Neural cell (in vitro differentiated cells): Measurements from ENCODE around the gene SP2. TPM values are rescaled to one million over a fixed set of nuclear protein-coding genes. Genes with fewer than 3 reads are reported as not detected.

ENCODE experiments used
- H2AFZ ChIP-seq: fragments of 200-600, 300-800 bp; sonication (generic), shearing (Covaris generic); 2 replicates; pipeline ENCODE4 v1.6.0; 2014; ENCODE audit warnings: low read depth, mild to moderate bottlenecking, antibody characterized with exemption, low read length, moderate library complexity
- H3F3A ChIP-seq: fragments of 200-600 bp; shearing (Covaris generic); 2 replicates; pipeline ENCODE4 v1.6.1; 2016; ENCODE audit warnings: mild to moderate bottlenecking, moderate library complexity, mixed read lengths, antibody characterized with exemption, low read length; ENCODE audit not compliant: insufficient read depth, poor library complexity, severe bottlenecking
- H3K27ac ChIP-seq: fragments of 200-600, 300-800 bp; sonication (generic), shearing (Covaris generic); 2 replicates; pipeline ENCODE4 v1.5.1; 2014; ENCODE audit warnings: mild to moderate bottlenecking, low read length, moderate library complexity
- H3K27me3 ChIP-seq: fragments of 300-800, 200-600 bp; sonication (generic), shearing (Covaris generic); 2 replicates; pipeline ENCODE4 v1.6.0; 2014; ENCODE audit warnings: mild to moderate bottlenecking, low read depth, low read length, moderate library complexity; ENCODE audit not compliant: insufficient read depth
- H3K36me3 ChIP-seq: fragments of 300-800, 200-600 bp; sonication (generic), shearing (Covaris generic); 2 replicates; pipeline ENCODE4 v1.5.1; 2014; ENCODE audit warnings: mild to moderate bottlenecking, antibody characterized with exemption, low read length, moderate library complexity; ENCODE audit not compliant: insufficient read depth
- H3K4me2 ChIP-seq: fragments of 300-800, 200-600 bp; sonication (generic), shearing (Covaris generic); 2 replicates; pipeline ENCODE4 v1.6.0; 2014; ENCODE audit warnings: mild to moderate bottlenecking, low read length
- H3K4me3 ChIP-seq: fragments of 300-800, 200-600 bp; sonication (generic), shearing (Covaris generic); 2 replicates; pipeline ENCODE4 v1.5.1; 2014; ENCODE audit warnings: mild to moderate bottlenecking, low read length, moderate library complexity
- H3K79me2 ChIP-seq: fragments of 200-600 bp; shearing (Covaris generic); replicated peaks from 2 replicates; pipeline ENCODE4 v1.6.0; 2014; ENCODE audit warnings: mild to moderate bottlenecking, low read length, moderate library complexity; ENCODE audit not compliant: insufficient read depth
- H3K9ac ChIP-seq: fragments of 300-800, 200-600 bp; sonication (generic), shearing (Covaris generic); 2 replicates; pipeline ENCODE4 v1.6.1; 2016; ENCODE audit warnings: mild to moderate bottlenecking, low read length, mixed read lengths
- H3K9me2 ChIP-seq: fragments of 200-600 bp; shearing (Covaris generic); 2 replicates; pipeline ENCODE4 v1.6.1; 2016; ENCODE audit warnings: mild to moderate bottlenecking, low read length, mixed read lengths; ENCODE audit not compliant: insufficient read depth
- H3K9me3 ChIP-seq: fragments of 200-600, 300-800 bp; sonication (generic), shearing (Covaris generic); 2 replicates; pipeline ENCODE4 v1.6.1; 2016; ENCODE audit warnings: mild to moderate bottlenecking, mixed run types, low read length, moderate library complexity, mixed read lengths
- H4K20me1 ChIP-seq: fragments of 200-600 bp; shearing (Covaris generic); 2 replicates; pipeline ENCODE4 v1.6.1; 2016; ENCODE audit warnings: mild to moderate bottlenecking, mixed run types; ENCODE audit not compliant: insufficient read depth
- EP300 ChIP-seq: fragments of 450-650 bp; conservative IDR thresholded peaks from 2 replicates; pipeline ENCODE4 v1.6.1; 2014; ENCODE audit warnings: antibody characterized with exemption, mild to moderate bottlenecking, moderate library complexity; ENCODE audit not compliant: poor library complexity, severe bottlenecking
- EZH2 ChIP-seq: fragments of 200-600, 300-800 bp; shearing (Covaris generic), sonication (generic); IDR thresholded peaks from 2 replicates; pipeline ENCODE4 v1.6.1; 2014; ENCODE audit warnings: antibody characterized with exemption, low read length, borderline replicate concordance, mild to moderate bottlenecking; ENCODE audit not compliant: insufficient read depth, poor library complexity, severe bottlenecking
- MXI1 ChIP-seq: fragments of 450-650 bp; conservative IDR thresholded peaks from 2 replicates; pipeline ENCODE4 v1.6.1; 2014; ENCODE audit warnings: antibody characterized with exemption, mild to moderate bottlenecking; ENCODE audit not compliant: poor library complexity, severe bottlenecking
- POLR2AphosphoS5 ChIP-seq: IDR thresholded peaks from 2 replicates; pipeline ENCODE4 v1.6.1; 2012
- RAD21 ChIP-seq: fragments of 450-650 bp; conservative IDR thresholded peaks from 2 replicates; pipeline ENCODE4 v1.6.1; 2014; ENCODE audit warnings: antibody characterized with exemption, mild to moderate bottlenecking, moderate library complexity
- SMC3 ChIP-seq: fragments of 450-650 bp; conservative IDR thresholded peaks from 2 replicates; pipeline ENCODE4 v1.6.1; 2014; ENCODE audit warnings: antibody characterized with exemption, mild to moderate bottlenecking, moderate library complexity; ENCODE audit not compliant: poor library complexity
- TAF1 ChIP-seq: IDR thresholded peaks from 2 replicates; pipeline ENCODE4 v1.6.1; 2012; ENCODE audit warnings: low read depth
- polyA plus RNA-seq: library from polyadenylated mRNA; depleted of rRNA; stranded (reverse); fragments of >200 nt; gene quantifications from 2 replicates; pipeline ENCODE4 v1.2.3, GENCODE V29; 2014
- TF ChIP-seq, protein P1 (sequence below): fragments of 450-650 bp; IDR thresholded peaks from 2 replicates; pipeline ENCODE4 v1.5.1; 2014; ENCODE audit warnings: antibody characterized with exemption, mild to moderate bottlenecking, moderate library complexity; ENCODE audit not compliant: poor library complexity, severe bottlenecking
- TF ChIP-seq, protein P2 (sequence below): IDR thresholded peaks from 2 replicates; pipeline ENCODE4 v1.6.1; 2012; ENCODE audit warnings: borderline replicate concordance

The SP2 gene
- polyA plus RNA-seq, 1 donor from 2014 or later = 0.25 TPM

DNA sequence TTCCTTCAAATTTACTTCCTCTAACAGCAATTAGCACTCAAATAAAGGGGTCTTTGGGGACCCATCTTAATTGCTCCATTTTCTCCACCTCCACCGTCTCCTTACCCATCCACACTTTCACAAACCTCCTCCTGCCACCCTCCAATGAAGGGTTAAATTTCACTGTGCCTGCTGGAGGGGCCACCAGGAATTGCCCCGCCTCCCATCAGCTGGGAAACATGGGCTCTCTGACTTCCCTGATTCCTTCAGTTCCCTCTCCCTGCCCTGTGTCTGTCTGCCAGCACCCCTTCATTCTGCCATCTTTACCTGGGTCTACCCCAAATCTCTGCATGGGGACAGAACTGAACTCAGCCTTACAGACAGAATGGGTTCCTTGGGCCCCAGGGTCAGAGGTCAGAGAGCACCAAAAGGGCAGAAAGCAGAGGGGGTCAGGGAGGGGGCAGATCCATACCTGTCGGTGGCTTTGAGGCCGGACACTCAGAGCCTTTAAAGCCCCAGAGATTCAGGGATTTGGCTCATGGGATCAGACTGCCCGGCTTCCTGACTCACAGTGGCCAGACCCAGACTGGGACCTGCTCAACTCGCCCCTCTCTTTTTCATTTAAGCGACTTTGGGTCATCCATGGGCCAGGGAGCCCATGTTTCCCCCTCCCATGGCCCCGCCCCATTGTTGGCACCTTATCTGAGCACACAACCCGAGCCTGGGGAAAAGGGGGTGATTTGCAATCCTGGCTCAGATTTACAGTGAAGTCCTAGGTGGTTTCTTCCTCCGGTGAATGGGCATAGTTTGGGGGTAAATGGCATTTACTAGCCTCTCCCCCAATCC lies 17.6 kb upstream of the SP2 start:
- Histone ChIP-seq H4K20me1 (no peaks in the 10 kb centered on the region), H3F3A (no peaks in the 10 kb centered on the region), H3K9me3 (no peaks in the 10 kb centered on the region), H2AFZ (no peak overlapping the region), H3K4me3 (no peak overlapping the region), H3K9me2 (no peaks in the 10 kb centered on the region), H3K27ac (no peak overlapping the region), H3K36me3 (no peaks in the 10 kb centered on the region), H3K9ac (no peak overlapping the region), H3K27me3 (peaks cover 6% of the 10 kb centered on the region), H3K4me2 (no peak overlapping the region), H3K79me2 (no peaks in the 10 kb centered on the region)
- no peak for TF ChIP-seq EP300
- TF ChIP-seq, protein P1, sequence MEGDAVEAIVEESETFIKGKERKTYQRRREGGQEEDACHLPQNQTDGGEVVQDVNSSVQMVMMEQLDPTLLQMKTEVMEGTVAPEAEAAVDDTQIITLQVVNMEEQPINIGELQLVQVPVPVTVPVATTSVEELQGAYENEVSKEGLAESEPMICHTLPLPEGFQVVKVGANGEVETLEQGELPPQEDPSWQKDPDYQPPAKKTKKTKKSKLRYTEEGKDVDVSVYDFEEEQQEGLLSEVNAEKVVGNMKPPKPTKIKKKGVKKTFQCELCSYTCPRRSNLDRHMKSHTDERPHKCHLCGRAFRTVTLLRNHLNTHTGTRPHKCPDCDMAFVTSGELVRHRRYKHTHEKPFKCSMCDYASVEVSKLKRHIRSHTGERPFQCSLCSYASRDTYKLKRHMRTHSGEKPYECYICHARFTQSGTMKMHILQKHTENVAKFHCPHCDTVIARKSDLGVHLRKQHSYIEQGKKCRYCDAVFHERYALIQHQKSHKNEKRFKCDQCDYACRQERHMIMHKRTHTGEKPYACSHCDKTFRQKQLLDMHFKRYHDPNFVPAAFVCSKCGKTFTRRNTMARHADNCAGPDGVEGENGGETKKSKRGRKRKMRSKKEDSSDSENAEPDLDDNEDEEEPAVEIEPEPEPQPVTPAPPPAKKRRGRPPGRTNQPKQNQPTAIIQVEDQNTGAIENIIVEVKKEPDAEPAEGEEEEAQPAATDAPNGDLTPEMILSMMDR = no peak
- TF ChIP-seq SMC3 = no peak
- TF ChIP-seq EZH2 = no peak
- TF ChIP-seq MXI1 = no peak
- no peak for TF ChIP-seq RAD21
- TF ChIP-seq TAF1 = no peak
- TF ChIP-seq, protein P2, sequence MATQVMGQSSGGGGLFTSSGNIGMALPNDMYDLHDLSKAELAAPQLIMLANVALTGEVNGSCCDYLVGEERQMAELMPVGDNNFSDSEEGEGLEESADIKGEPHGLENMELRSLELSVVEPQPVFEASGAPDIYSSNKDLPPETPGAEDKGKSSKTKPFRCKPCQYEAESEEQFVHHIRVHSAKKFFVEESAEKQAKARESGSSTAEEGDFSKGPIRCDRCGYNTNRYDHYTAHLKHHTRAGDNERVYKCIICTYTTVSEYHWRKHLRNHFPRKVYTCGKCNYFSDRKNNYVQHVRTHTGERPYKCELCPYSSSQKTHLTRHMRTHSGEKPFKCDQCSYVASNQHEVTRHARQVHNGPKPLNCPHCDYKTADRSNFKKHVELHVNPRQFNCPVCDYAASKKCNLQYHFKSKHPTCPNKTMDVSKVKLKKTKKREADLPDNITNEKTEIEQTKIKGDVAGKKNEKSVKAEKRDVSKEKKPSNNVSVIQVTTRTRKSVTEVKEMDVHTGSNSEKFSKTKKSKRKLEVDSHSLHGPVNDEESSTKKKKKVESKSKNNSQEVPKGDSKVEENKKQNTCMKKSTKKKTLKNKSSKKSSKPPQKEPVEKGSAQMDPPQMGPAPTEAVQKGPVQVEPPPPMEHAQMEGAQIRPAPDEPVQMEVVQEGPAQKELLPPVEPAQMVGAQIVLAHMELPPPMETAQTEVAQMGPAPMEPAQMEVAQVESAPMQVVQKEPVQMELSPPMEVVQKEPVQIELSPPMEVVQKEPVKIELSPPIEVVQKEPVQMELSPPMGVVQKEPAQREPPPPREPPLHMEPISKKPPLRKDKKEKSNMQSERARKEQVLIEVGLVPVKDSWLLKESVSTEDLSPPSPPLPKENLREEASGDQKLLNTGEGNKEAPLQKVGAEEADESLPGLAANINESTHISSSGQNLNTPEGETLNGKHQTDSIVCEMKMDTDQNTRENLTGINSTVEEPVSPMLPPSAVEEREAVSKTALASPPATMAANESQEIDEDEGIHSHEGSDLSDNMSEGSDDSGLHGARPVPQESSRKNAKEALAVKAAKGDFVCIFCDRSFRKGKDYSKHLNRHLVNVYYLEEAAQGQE = no peak
- TF ChIP-seq POLR2AphosphoS5 = no peak

DNA sequence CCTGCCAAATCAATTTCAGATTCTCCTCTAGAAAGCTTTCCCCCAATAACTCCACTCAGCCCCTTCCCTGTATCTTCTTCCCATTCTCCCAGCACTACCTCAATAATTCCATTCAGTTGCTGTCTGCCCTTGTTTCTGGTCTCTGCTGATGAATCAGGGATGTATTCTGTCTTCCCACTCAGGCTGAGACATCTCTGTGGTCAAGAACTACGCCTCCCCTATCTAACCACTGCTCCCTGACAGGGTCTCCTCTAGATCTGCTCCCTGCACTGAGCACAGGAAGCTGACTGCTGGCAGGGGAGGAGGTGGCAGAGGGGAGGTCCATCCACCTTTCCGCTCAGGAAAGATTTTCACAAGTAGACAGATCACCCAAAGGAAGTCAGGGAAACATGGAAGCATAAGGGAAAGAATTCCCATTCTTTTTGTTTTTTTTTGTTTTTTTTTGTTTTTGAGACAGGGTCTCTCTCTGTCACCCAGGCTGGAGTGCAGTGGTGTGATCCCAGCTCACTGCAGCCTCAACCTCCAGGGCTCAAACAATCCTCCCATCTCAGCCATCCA lies 16.9 kb upstream of the SP2 start:
- H3F3A ChIP-seq = no peaks in the 10 kb centered on the region
- TF ChIP-seq TAF1 (no peak), RAD21 (no peak), SMC3 (no peak), EZH2 (no peak), EP300 (no peak), MXI1 (no peak), POLR2AphosphoS5 (no peak)
- TF ChIP-seq, protein P2 = no peak
- TF ChIP-seq, protein P1 = no peak
- no peak overlapping the region for H2AFZ ChIP-seq
- no peak overlapping the region for H3K9ac ChIP-seq
- H4K20me1 ChIP-seq = no peaks in the 10 kb centered on the region
- H3K36me3 ChIP-seq = no peaks in the 10 kb centered on the region
- no peaks in the 10 kb centered on the region for H3K79me2 ChIP-seq
- H3K4me3 ChIP-seq = no peak overlapping the region
- no peaks in the 10 kb centered on the region for H3K27me3 ChIP-seq
- no peaks in the 10 kb centered on the region for H3K9me3 ChIP-seq
- H3K27ac ChIP-seq = no peak overlapping the region
- H3K9me2 ChIP-seq = no peaks in the 10 kb centered on the region
- H3K4me2 ChIP-seq = no peak overlapping the region
